IMR-90 (cell line): Measurements from ENCODE around the gene GLCCI1.
"Not testable (repeated sequence)": the region's sequence is repeated elsewhere in the genome, so short reads cannot be mapped to it uniquely, and the experiment has no call there.

Experiments used
- CHD1 ChIP-seq: IDR thresholded peaks from 2 replicates; pipeline ENCODE4 v1.6.1; 2012; ENCODE audit warnings: low read depth, low read length, improper control_type of control experiment
- CTCF ChIP-seq: conservative IDR thresholded peaks from 2 replicates; pipeline ENCODE4 v1.5.1; 2012; ENCODE audit warnings: mild to moderate bottlenecking, low read depth, low read length, improper control_type of control experiment
- MXI1 ChIP-seq: IDR thresholded peaks from 2 replicates; pipeline ENCODE4 v1.6.1; 2012; ENCODE audit warnings: low read depth, mild to moderate bottlenecking, low read length, moderate library complexity, borderline replicate concordance
- RFX5 ChIP-seq: IDR thresholded peaks from 2 replicates; pipeline ENCODE4 v1.8.0; 2012; ENCODE audit warnings: low read depth, mild to moderate bottlenecking, low read length, moderate library complexity

DNA sequence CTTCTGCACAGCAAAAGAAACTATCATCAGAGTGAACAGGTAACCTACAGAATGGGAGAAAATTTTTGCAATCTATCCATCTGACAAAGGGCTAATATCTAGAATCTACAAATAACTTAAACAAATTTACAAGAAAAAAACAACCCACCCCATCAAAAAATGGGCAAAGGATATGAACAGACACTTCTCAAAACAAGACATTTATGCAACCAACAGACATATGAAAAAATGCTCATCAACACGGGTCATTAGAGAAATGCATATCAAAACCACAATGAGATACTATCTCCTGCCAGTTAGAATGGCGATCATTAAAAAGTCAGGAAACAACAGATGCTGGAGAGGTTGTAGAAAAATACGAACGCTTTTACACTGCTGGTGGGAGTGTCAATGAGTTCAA is 132.7 kb downstream of the GLCCI1 start:
- not testable (repeated sequence) for TF ChIP-seq CTCF, MXI1, CHD1, RFX5
